Activated naive CD4-positive, alpha-beta T cell treated with anti-CD3 and anti-CD28 coated beads for 36 hours (primary cell): ENCODE measurements around the gene RPE65. TPM values are rescaled to one million over a fixed set of nuclear protein-coding genes. Genes with fewer than 3 reads are reported as not detected.
"Not testable (repeated sequence)": the region's sequence is repeated elsewhere in the genome, so short reads cannot be mapped to it uniquely, and the experiment has no call there.

ENCODE experiments used
- CTCF ChIA-PET: fragments of 350-600 bp; sonication (Branson Sonifier 250); formaldehyde crosslinking; loops from one replicate; lab custom pipeline; 2021; ENCODE audit warnings: antibody characterized with exemption; lab: Charles Lee
- DNase-seq: peaks from one replicate; pipeline ENCODE4 v3.0.0-alpha.2; 2020
- H3K27ac Mint-ChIP-seq: one replicate; pipeline ENCODE4 v1.8.0; 2021; ENCODE audit warnings: mild to moderate bottlenecking, mixed read lengths
- H3K27me3 Mint-ChIP-seq: one replicate; pipeline ENCODE4 v1.8.0; 2021; ENCODE audit warnings: low read depth, mixed read lengths
- H3K36me3 Mint-ChIP-seq: one replicate; pipeline ENCODE4 v1.8.0; 2021; ENCODE audit warnings: low read depth, mixed read lengths
- H3K4me1 Mint-ChIP-seq: one replicate; pipeline ENCODE4 v1.8.0; 2021; ENCODE audit warnings: low read depth, mixed read lengths
- H3K4me3 Mint-ChIP-seq: one replicate; pipeline ENCODE4 v1.8.0; 2021; ENCODE audit warnings: mild to moderate bottlenecking, moderate library complexity, mixed read lengths
- H3K9me3 Mint-ChIP-seq: one replicate; pipeline ENCODE4 v1.8.0; 2021; ENCODE audit warnings: mixed read lengths
- intact Hi-C: fragments of 100-400 bp; cut with micrococcal nuclease; formaldehyde crosslinking; loops from one replicate; pipeline ENCODE4 v1.15.1; 2023
- total RNA-seq, 2 experiments: library from RNA; stranded (reverse); gene quantifications; one replicate each; pipeline ENCODE4 v1.2.3, GENCODE V29; 2021

Gene RPE65
- total RNA-seq, 2 experiments from 2014 or later = not detected

DNA sequence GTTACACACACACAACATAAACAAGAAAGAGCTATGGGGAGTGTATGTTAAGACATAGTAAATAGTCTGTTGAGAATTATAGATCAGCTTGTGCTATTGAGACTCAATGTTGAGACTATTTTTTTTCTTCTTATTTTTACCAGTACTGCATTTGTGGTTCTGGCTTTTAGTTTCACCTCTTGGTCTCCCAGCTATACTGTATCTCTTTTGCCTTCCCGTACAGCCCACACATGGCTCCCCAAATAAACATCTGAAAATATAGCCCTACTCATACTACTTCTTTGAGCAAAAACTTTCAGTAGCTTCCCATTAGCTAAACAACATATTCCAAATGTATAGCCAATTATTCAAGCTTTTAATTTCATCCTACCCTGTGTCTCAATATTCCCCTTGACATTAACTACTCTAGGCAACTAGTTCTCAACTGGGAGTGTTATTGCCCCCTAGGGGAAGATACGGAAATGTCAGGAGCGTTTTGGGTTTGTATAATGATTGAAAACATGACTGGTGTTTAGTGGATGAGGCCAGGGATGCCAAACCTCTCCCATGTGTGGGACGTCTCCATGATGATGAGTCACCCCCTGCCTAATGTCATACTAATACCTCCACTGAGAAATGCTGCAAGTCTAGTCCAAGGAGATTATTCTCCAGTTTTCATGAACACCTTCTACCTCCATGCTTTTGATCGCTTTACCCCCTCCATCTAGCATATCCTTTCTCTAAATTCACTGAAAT lies 6.8 kb downstream of the RPE65 start:
- Mint-ChIP-seq H3K4me1 (no peaks in the 10 kb centered on the region), H3K27ac (no peak overlapping the region), H3K36me3 (no peaks in the 10 kb centered on the region), H3K9me3 (no peaks in the 10 kb centered on the region), H3K27me3 (peaks cover 2% of the 10 kb centered on the region), H3K4me3 (no peak overlapping the region)
- CTCF ChIA-PET = interaction anchor here (0.7 to 2.2 kb wide), 4 partner anchors 13 to 1257 kb away, joined by 3 to 10 read pairs (median 3); no protein-coding TSS in a partner anchor
- intact Hi-C loops = loop anchor here (1.0 to 5.0 kb wide), 2 partner anchors 323 to 591 kb away; no protein-coding TSS in a partner anchor
- DNase-seq = peak; percentile 23

GRCh38 chr1:68442006-68442405 lies 7.7 kb downstream of the RPE65 start:
- Mint-ChIP-seq H3K4me3 (no peak overlapping the region), H3K36me3 (no peaks in the 10 kb centered on the region), H3K27ac (no peak overlapping the region), H3K4me1 (no peaks in the 10 kb centered on the region), H3K9me3 (no peaks in the 10 kb centered on the region), H3K27me3 (peaks cover 2% of the 10 kb centered on the region)
- intact Hi-C loops = loop anchor here (5.0 kb wide), 1 partner anchor 590 kb away; no protein-coding TSS in a partner anchor
- no peak for DNase-seq
- CTCF ChIA-PET = interaction anchor here (0.6 kb wide), 1 partner anchor 591 kb away, joined by 5 read pairs; no protein-coding TSS in a partner anchor

DNA sequence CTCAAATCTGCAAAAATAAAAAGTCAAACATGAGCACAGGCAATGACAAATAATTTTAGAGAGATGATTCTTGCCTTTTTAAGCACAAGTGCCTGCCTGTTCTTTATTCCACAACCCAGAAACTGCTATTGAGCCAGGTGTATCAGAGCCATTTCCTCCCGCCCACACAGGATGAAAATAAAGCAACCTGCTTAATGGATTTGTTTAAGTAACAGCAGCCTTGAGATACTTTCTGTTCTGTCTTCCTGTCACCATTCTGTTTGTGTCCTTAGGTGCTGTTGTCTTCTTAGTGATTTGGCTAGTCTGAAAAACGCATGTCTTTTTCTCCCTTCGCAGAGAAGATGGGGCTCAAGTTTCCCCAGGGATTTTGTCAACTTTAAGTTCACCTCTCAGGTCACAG lies 11.4 kb downstream of the RPE65 start:
- no peak for DNase-seq
- Mint-ChIP-seq H3K36me3 (no peaks in the 10 kb centered on the region), H3K9me3 (no peaks in the 10 kb centered on the region), H3K27ac (no peak overlapping the region), H3K4me3 (no peak overlapping the region), H3K4me1 (no peaks in the 10 kb centered on the region), H3K27me3 (peaks cover 3% of the 10 kb centered on the region)
- CTCF ChIA-PET = no interaction called here
- intact Hi-C loops = no loop called here

GRCh38 chr1:68433395-68433794 lies 16.4 kb downstream of the RPE65 start:
- Mint-ChIP-seq H3K27ac (no peak overlapping the region), H3K9me3 (no peaks in the 10 kb centered on the region), H3K4me1 (no peaks in the 10 kb centered on the region), H3K4me3 (no peak overlapping the region), H3K27me3 (peaks cover 3% of the 10 kb centered on the region), H3K36me3 (no peaks in the 10 kb centered on the region)
- CTCF ChIA-PET = no interaction called here
- intact Hi-C loops = no loop called here
- DNase-seq = no peak

DNA sequence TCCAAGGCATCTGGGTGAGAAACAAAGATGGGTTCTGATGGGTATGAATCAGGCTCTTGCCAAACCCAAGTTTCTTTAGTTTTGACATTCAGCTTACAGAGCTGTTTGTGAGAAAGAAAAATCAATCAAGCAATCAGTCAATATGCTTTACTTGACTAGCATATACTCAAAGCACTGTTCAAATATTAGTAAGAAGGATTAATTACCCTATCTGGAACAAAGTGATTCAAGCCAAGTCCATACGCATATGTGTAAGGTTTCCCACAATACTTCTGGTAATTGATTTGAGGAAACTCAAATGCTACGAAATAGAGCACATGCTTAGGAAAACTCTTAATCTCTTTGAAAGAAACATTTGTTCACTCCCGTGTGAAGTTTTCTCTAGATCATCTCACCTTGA lies 18.7 kb downstream of the RPE65 start:
- Mint-ChIP-seq H3K9me3 (no peaks in the 10 kb centered on the region), H3K4me3 (no peak overlapping the region)
- no peak for DNase-seq

DNA sequence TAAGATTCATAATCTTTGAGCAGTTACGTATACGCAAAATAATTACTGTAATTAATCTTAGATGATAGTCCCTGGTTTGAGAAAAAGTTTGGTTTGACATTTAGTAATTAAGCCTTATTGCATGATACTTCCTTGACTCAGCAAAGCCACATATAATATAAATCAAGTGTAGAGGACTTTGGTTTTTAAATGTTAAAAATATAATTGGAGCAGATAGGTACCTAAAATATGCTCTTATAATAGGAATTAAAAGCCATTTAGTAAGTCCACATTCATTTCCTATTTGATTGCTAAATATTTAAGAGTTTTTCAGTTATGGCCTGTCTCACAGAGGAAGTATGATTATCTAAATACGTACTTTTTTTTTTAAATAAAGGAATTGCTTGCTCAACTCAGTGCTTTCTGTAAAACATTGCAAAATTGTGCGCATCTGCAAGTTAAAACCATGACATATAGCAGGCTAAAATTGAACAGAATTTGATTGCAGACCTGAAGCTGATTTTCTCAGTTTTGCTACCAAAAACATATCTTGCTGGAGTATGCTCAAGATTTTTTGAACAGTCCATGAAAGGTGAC lies 20.4 kb downstream of the RPE65 start:
- Mint-ChIP-seq H3K27ac (no peak overlapping the region), H3K4me3 (no peak overlapping the region), H3K4me1 (no peaks in the 10 kb centered on the region), H3K36me3 (no peaks in the 10 kb centered on the region), H3K9me3 (no peaks in the 10 kb centered on the region), H3K27me3 (no peaks in the 10 kb centered on the region)
- intact Hi-C loops = no loop called here
- CTCF ChIA-PET = interaction anchor here (0.5 kb wide), 1 partner anchor 405 kb away, joined by 3 read pairs; no protein-coding TSS in a partner anchor
- no peak for DNase-seq

More for the DNA sequence above, 18.7 kb downstream of the RPE65 start:
- no peak overlapping the region for H3K27ac Mint-ChIP-seq
- H3K4me1 Mint-ChIP-seq = no peaks in the 10 kb centered on the region
- intact Hi-C loops = no loop called here
- CTCF ChIA-PET = interaction anchor here (0.6 kb wide), 1 partner anchor 1522 kb away, joined by 3 read pairs; no protein-coding TSS in a partner anchor
- no peaks in the 10 kb centered on the region for H3K36me3 Mint-ChIP-seq
- no peaks in the 10 kb centered on the region for H3K27me3 Mint-ChIP-seq

- H3K27ac Mint-ChIP-seq = no peak overlapping the region
- H3K4me1 Mint-ChIP-seq = no peaks in the 10 kb centered on the region
- H3K36me3 Mint-ChIP-seq = no peaks in the 10 kb centered on the region
- CTCF ChIA-PET = no interaction called here
- no peaks in the 10 kb centered on the region for H3K27me3 Mint-ChIP-seq
- H3K4me3 Mint-ChIP-seq = no peak overlapping the region
- no peak for DNase-seq
- H3K9me3 Mint-ChIP-seq = no peaks in the 10 kb centered on the region
- intact Hi-C loops = no loop called here
These were observed 23.2 kb downstream of the RPE65 start for GRCh38 chr1:68426594-68426993.

DNA sequence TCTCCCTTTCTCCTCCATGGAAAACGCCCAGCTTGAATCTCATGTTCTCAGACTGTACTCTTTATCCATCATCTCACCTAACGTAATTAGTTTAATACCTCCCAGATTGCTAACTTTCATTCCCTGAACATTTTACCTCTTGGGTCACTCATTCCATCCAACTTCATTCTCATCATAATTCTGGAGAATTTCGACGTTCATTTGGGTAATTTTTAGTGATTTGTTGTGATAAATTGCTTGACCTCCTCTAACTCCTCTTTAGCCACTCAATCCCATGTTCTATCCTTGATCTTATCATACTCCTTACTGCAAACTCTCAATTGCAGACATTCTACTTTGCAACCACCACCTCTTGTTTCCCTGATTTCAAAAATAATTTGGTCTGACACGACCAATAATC lies 28.4 kb downstream of the RPE65 start:
- Mint-ChIP-seq H3K36me3 (no peaks in the 10 kb centered on the region), H3K27me3 (no peaks in the 10 kb centered on the region), H3K4me3 (no peak overlapping the region), H3K9me3 (no peaks in the 10 kb centered on the region), H3K27ac (no peak overlapping the region), H3K4me1 (no peaks in the 10 kb centered on the region)
- CTCF ChIA-PET = no interaction called here
- DNase-seq = no peak
- intact Hi-C loops = no loop called here

- H3K36me3 Mint-ChIP-seq = no peaks in the 10 kb centered on the region
- H3K4me3 Mint-ChIP-seq = no peak overlapping the region
- H3K27me3 Mint-ChIP-seq = no peaks in the 10 kb centered on the region
- H3K27ac Mint-ChIP-seq = no peak overlapping the region
- H3K9me3 Mint-ChIP-seq = no peaks in the 10 kb centered on the region
- no peak for DNase-seq
- CTCF ChIA-PET = no interaction called here
- intact Hi-C loops = no loop called here
- no peaks in the 10 kb centered on the region for H3K4me1 Mint-ChIP-seq
These were observed 40.3 kb downstream of the RPE65 start for GRCh38 chr1:68409426-68409825.

DNA sequence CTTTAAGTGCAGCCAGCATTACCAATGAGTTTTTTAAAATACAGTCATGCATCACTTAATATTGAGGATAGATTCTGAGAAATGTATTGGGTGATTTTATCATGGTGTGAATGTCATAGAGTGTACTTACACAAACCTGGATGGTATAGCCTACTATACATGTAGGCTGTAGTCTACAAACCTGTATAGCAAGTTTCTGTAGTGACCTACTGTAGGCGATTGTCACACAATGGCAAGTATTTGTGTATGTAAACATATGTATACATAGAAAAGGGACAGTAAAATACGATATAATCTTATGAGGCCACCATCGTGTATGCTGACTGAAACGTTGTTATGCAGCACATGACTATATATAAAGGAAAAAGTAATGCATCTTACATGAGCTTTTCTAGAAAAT lies 48.2 kb downstream of the RPE65 start:
- Mint-ChIP-seq H3K4me1 (no peaks in the 10 kb centered on the region), H3K36me3 (no peaks in the 10 kb centered on the region), H3K27ac (no peak overlapping the region), H3K9me3 (no peaks in the 10 kb centered on the region), H3K27me3 (no peaks in the 10 kb centered on the region), H3K4me3 (no peak overlapping the region)
- CTCF ChIA-PET = no interaction called here
- DNase-seq = no peak
- intact Hi-C loops = no loop called here

DNA sequence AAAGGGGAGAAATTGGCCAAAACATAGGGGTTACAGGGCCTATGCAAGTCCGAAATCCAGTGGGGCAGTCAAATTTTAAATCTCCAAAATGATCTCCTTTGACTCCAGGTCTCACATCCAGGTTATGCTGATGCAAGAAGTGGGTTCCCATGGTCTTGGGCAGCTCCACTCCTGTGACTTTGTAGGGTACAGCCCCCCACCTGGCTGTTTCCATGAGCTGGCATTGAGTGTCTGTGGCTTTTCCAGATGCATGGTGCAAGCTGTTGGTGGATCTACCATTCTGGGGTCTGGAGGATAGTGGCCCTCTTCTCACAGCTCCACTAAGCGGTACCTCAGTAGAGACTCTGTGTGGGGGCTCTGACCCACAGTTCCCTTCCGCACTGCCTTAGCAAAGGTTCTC lies 54.2 kb downstream of the RPE65 start:
- H3K4me1 Mint-ChIP-seq, H3K27ac Mint-ChIP-seq, intact Hi-C loops, DNase-seq, H3K9me3 Mint-ChIP-seq, H3K4me3 Mint-ChIP-seq, H3K36me3 Mint-ChIP-seq, H3K27me3 Mint-ChIP-seq, CTCF ChIA-PET: not testable (repeated sequence)

- H3K27ac Mint-ChIP-seq, intact Hi-C loops, H3K4me1 Mint-ChIP-seq, H3K36me3 Mint-ChIP-seq, H3K9me3 Mint-ChIP-seq, DNase-seq, H3K4me3 Mint-ChIP-seq, H3K27me3 Mint-ChIP-seq: not testable (repeated sequence)
- CTCF ChIA-PET = interaction anchor here (0.6 kb wide), 1 partner anchor 947 kb away, joined by 3 read pairs; no protein-coding TSS in a partner anchor
These were observed 57.3 kb downstream of the RPE65 start for GRCh38 chr1:68392474-68392873.
